WTC11 (cell line): Measurements from ENCODE around the gene PHLDA2. TPM values are rescaled to one million over a fixed set of nuclear protein-coding genes. Genes with fewer than 3 reads are reported as not detected.

Experiments
- ATAC-seq: fragments of 200-7000 bp; cut with Tn5 transposase; 2 replicates; pipeline ENCODE4 v1.10.0; 2021; ENCODE audit warnings: mild to moderate bottlenecking, moderate library complexity
- CTCF ChIA-PET: fragments of 300-600 bp; sonication (Branson Sonifier 250); formaldehyde crosslinking; loops from one replicate; lab custom pipeline; 2021; ENCODE audit warnings: antibody characterized with exemption; lab: Charles Lee
- POLR2A ChIA-PET: fragments of 350-600 bp; sonication (Branson Sonifier 250); formaldehyde crosslinking; loops from one replicate; lab custom pipeline; 2021; ENCODE audit warnings: antibody characterized with exemption; lab: Charles Lee
- DNase-seq: peaks from one replicate; pipeline ENCODE4 v3.0.0; 2021; ENCODE audit warnings: low spot score
- H3K27ac Mint-ChIP-seq: 2 replicates; pipeline ENCODE4 v1.8.0; 2021; ENCODE audit warnings: mixed read lengths
- H3K27me3 Mint-ChIP-seq: 2 replicates; pipeline ENCODE4 v1.8.0; 2021; ENCODE audit warnings: low read depth, mild to moderate bottlenecking, moderate library complexity, mixed read lengths
- H3K36me3 Mint-ChIP-seq: 2 replicates; pipeline ENCODE4 v1.8.0; 2021; ENCODE audit warnings: mixed read lengths
- H3K4me1 Mint-ChIP-seq: 2 replicates; pipeline ENCODE4 v1.8.0; 2022; ENCODE audit warnings: mixed read lengths
- H3K4me3 Mint-ChIP-seq: 2 replicates; pipeline ENCODE4 v1.8.0; 2021; ENCODE audit warnings: mild to moderate bottlenecking, moderate library complexity, mixed read lengths
- H3K9me3 Mint-ChIP-seq: 2 replicates; pipeline ENCODE4 v1.8.0; 2021; ENCODE audit warnings: mixed read lengths
- ATF3 ChIP-seq: sonication (generic); formaldehyde crosslinking; conservative IDR thresholded peaks from 2 replicates; pipeline ENCODE4 v1.8.1; 2022; ENCODE audit warnings: mild to moderate bottlenecking, missing genetic modification reagents
- CREM ChIP-seq: sonication (generic); formaldehyde crosslinking; IDR thresholded peaks from 2 replicates; pipeline ENCODE4 v1.8.1; 2022; ENCODE audit warnings: mild to moderate bottlenecking, missing genetic modification reagents, moderate library complexity
- FOXJ3 ChIP-seq: sonication (generic); formaldehyde crosslinking; IDR thresholded peaks from 2 replicates; pipeline ENCODE4 v1.9.0; 2021; ENCODE audit warnings: missing genetic modification reagents, mild to moderate bottlenecking, borderline replicate concordance
- NFE2L1 ChIP-seq: sonication (generic); formaldehyde crosslinking; IDR thresholded peaks from 2 replicates; pipeline ENCODE4 v1.8.1; 2023; ENCODE audit warnings: missing genetic modification reagents
- NFYB ChIP-seq: sonication (generic); formaldehyde crosslinking; conservative IDR thresholded peaks from 2 replicates; pipeline ENCODE4 v1.8.0; 2022; ENCODE audit warnings: low read depth, missing genetic modification reagents
- NR2C2 ChIP-seq: sonication (generic); formaldehyde crosslinking; IDR thresholded peaks from 2 replicates; pipeline ENCODE4 v1.8.0; 2022; ENCODE audit warnings: mild to moderate bottlenecking, missing genetic modification reagents
- SP1 ChIP-seq: sonication (generic); formaldehyde crosslinking; conservative IDR thresholded peaks from 2 replicates; pipeline ENCODE4 v1.8.1; 2022; ENCODE audit warnings: missing genetic modification reagents
- TEAD1 ChIP-seq: sonication (generic); formaldehyde crosslinking; IDR thresholded peaks from 2 replicates; pipeline ENCODE4 v1.8.0; 2022; ENCODE audit warnings: mild to moderate bottlenecking, missing genetic modification reagents
- TEAD4 ChIP-seq: sonication (generic); formaldehyde crosslinking; IDR thresholded peaks from 2 replicates; pipeline ENCODE4 v1.8.0; 2022; ENCODE audit warnings: mild to moderate bottlenecking, missing genetic modification reagents
- TP53 ChIP-seq: sonication (generic); formaldehyde crosslinking; IDR thresholded peaks from 2 replicates; pipeline ENCODE4 v1.8.1; 2023; ENCODE audit warnings: mild to moderate bottlenecking, missing genetic modification reagents
- ZBTB21 ChIP-seq: sonication (generic); formaldehyde crosslinking; IDR thresholded peaks from 2 replicates; pipeline ENCODE4 v1.8.1; 2023; ENCODE audit warnings: mild to moderate bottlenecking, missing genetic modification reagents, borderline replicate concordance
- ZNF138 ChIP-seq: sonication (generic); formaldehyde crosslinking; conservative IDR thresholded peaks from 2 replicates; pipeline ENCODE4 v1.8.1; 2022; ENCODE audit warnings: mild to moderate bottlenecking, moderate library complexity, missing genetic modification reagents
- ZNF396 ChIP-seq: fragments of 250-450 bp; sonication (Bioruptor Pico); IDR thresholded peaks from 2 replicates; pipeline ENCODE4 v1.8.0; 2021; ENCODE audit warnings: mild to moderate bottlenecking, moderate library complexity, borderline replicate concordance
- ZNF423 ChIP-seq: fragments of 250-450 bp; sonication (Bioruptor Pico); IDR thresholded peaks from 2 replicates; pipeline ENCODE4 v2.1.2; 2022; ENCODE audit warnings: mild to moderate bottlenecking, moderate library complexity
- ZNF512 ChIP-seq: sonication (generic); formaldehyde crosslinking; IDR thresholded peaks from 2 replicates; pipeline ENCODE4 v1.8.1; 2022; ENCODE audit warnings: missing genetic modification reagents, borderline replicate concordance
- total RNA-seq: library from RNA; stranded (reverse); gene quantifications from 3 replicates; pipeline ENCODE4 v1.2.3, GENCODE V29; 2021
- TF ChIP-seq, protein P1 (sequence below): sonication (generic); formaldehyde crosslinking; IDR thresholded peaks from 2 replicates; pipeline ENCODE4 v1.8.0; 2022; ENCODE audit warnings: mild to moderate bottlenecking, missing genetic modification reagents
- TF ChIP-seq, protein P2 (sequence below): fragments of 250-450 bp; sonication (Bioruptor Pico); IDR thresholded peaks from 2 replicates; pipeline ENCODE4 v1.9.0; 2021; ENCODE audit warnings: moderate library complexity, mild to moderate bottlenecking, inconsistent platforms, borderline replicate concordance
- TF ChIP-seq, protein P3 (sequence below): fragments of 250-450 bp; sonication (Bioruptor Pico); IDR thresholded peaks from 2 replicates; pipeline ENCODE4 v1.8.0; 2021; ENCODE audit warnings: mild to moderate bottlenecking
- TF ChIP-seq, protein P4 (sequence below): sonication (generic); formaldehyde crosslinking; IDR thresholded peaks from 2 replicates; pipeline ENCODE4 v1.8.1; 2023; ENCODE audit warnings: mild to moderate bottlenecking, moderate library complexity, missing genetic modification reagents
- TF ChIP-seq, protein P5 (sequence below): sonication (generic); formaldehyde crosslinking; IDR thresholded peaks from 2 replicates; pipeline ENCODE4 v1.8.1; 2023; ENCODE audit warnings: mild to moderate bottlenecking, missing genetic modification reagents, borderline replicate concordance

PHLDA2 gene
- total RNA-seq, 1 experiment from 2014 or later: 9.6 TPM

- H3K9me3 Mint-ChIP-seq: no peaks in the 10 kb centered on the region
- ChIA-PET POLR2A (interaction anchor here (0.5 kb wide), 1 partner anchor 342 kb away, joined by 4 read pairs; no protein-coding TSS in a partner anchor), CTCF (interaction anchor here (0.6 to 1.6 kb wide), 4 partner anchors 17 to 380 kb away, joined by 3 to 4 read pairs (median 4); no protein-coding TSS in a partner anchor)
- no peaks in the 10 kb centered on the region for H3K4me1 Mint-ChIP-seq
- H3K27me3 Mint-ChIP-seq: peaks cover 17% of the 10 kb centered on the region
- no peak for ATAC-seq
- TF ChIP-seq ZNF512 (CRISPR knock-in tag): no peak
- TF ChIP-seq FOXJ3 (CRISPR knock-in tag): no peak
- TF ChIP-seq ZNF138 (CRISPR knock-in tag): no peak
- TF ChIP-seq NFE2L1: no peak
- no peak for TF ChIP-seq ZNF423
- no peak for TF ChIP-seq ATF3 (CRISPR knock-in tag)
- no peak for TF ChIP-seq CREM
- TF ChIP-seq ZNF396 (CRISPR knock-in tag): no peak
- TF ChIP-seq, protein P1, sequence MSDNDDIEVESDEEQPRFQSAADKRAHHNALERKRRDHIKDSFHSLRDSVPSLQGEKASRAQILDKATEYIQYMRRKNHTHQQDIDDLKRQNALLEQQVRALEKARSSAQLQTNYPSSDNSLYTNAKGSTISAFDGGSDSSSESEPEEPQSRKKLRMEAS (CRISPR knock-in tag): no peak
- no peak for TF ChIP-seq SP1 (CRISPR knock-in tag)
- TF ChIP-seq TEAD4 (CRISPR knock-in tag): no peak
- TF ChIP-seq NR2C2 (CRISPR knock-in tag): no peak
- TF ChIP-seq ZBTB21: no peak
- TF ChIP-seq, protein P2, sequence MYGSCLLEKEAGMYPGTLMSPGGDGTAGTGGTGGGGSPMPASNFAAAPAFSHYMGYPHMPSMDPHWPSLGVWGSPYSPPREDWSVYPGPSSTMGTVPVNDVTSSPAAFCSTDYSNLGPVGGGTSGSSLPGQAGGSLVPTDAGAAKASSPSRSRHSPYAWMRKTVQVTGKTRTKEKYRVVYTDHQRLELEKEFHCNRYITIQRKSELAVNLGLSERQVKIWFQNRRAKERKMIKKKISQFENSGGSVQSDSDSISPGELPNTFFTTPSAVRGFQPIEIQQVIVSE (CRISPR knock-in tag): no peak
- TF ChIP-seq, protein P3, sequence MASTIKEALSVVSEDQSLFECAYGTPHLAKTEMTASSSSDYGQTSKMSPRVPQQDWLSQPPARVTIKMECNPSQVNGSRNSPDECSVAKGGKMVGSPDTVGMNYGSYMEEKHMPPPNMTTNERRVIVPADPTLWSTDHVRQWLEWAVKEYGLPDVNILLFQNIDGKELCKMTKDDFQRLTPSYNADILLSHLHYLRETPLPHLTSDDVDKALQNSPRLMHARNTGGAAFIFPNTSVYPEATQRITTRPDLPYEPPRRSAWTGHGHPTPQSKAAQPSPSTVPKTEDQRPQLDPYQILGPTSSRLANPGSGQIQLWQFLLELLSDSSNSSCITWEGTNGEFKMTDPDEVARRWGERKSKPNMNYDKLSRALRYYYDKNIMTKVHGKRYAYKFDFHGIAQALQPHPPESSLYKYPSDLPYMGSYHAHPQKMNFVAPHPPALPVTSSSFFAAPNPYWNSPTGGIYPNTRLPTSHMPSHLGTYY (CRISPR knock-in tag): no peak
- TF ChIP-seq NFYB (CRISPR knock-in tag): no peak
- TF ChIP-seq TEAD1 (CRISPR knock-in tag): no peak
- TF ChIP-seq TP53 (CRISPR knock-in tag): no peak
- TF ChIP-seq, protein P4, sequence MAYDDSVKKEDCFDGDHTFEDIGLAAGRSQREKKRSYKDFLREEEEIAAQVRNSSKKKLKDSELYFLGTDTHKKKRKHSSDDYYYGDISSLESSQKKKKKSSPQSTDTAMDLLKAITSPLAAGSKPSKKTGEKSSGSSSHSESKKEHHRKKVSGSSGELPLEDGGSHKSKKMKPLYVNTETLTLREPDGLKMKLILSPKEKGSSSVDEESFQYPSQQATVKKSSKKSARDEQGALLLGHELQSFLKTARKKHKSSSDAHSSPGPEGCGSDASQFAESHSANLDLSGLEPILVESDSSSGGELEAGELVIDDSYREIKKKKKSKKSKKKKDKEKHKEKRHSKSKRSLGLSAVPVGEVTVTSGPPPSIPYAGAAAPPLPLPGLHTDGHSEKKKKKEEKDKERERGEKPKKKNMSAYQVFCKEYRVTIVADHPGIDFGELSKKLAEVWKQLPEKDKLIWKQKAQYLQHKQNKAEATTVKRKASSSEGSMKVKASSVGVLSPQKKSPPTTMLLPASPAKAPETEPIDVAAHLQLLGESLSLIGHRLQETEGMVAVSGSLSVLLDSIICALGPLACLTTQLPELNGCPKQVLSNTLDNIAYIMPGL (CRISPR knock-in tag): no peak
- TF ChIP-seq, protein P5, sequence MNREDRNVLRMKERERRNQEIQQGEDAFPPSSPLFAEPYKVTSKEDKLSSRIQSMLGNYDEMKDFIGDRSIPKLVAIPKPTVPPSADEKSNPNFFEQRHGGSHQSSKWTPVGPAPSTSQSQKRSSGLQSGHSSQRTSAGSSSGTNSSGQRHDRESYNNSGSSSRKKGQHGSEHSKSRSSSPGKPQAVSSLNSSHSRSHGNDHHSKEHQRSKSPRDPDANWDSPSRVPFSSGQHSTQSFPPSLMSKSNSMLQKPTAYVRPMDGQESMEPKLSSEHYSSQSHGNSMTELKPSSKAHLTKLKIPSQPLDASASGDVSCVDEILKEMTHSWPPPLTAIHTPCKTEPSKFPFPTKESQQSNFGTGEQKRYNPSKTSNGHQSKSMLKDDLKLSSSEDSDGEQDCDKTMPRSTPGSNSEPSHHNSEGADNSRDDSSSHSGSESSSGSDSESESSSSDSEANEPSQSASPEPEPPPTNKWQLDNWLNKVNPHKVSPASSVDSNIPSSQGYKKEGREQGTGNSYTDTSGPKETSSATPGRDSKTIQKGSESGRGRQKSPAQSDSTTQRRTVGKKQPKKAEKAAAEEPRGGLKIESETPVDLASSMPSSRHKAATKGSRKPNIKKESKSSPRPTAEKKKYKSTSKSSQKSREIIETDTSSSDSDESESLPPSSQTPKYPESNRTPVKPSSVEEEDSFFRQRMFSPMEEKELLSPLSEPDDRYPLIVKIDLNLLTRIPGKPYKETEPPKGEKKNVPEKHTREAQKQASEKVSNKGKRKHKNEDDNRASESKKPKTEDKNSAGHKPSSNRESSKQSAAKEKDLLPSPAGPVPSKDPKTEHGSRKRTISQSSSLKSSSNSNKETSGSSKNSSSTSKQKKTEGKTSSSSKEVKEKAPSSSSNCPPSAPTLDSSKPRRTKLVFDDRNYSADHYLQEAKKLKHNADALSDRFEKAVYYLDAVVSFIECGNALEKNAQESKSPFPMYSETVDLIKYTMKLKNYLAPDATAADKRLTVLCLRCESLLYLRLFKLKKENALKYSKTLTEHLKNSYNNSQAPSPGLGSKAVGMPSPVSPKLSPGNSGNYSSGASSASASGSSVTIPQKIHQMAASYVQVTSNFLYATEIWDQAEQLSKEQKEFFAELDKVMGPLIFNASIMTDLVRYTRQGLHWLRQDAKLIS (CRISPR knock-in tag): no peak
- DNase-seq: no peak
- 0 out of 2 replicates have a peak overlapping the region, but pooled peaks have one; percentile 23 for H3K27ac Mint-ChIP-seq
- H3K4me3 Mint-ChIP-seq: no peak overlapping the region
- H3K36me3 Mint-ChIP-seq: no peaks in the 10 kb centered on the region
These were observed 16.2 kb downstream of the PHLDA2 start for GRCh38 chr11:2913019-2913431.
